HepG2 (cell line): ENCODE results near the gene CCDC178. TPM values are rescaled to one million over a fixed set of nuclear protein-coding genes. Genes with fewer than 3 reads are reported as not detected.

Experiments used
- GATAD1 ChIP-seq: IDR thresholded peaks from 2 replicates; pipeline ENCODE4 v1.6.1; 2016; ENCODE audit warnings: missing genetic modification reagents, missing compliant biosample characterization
- LBX2 ChIP-seq: sonication (generic); formaldehyde crosslinking; IDR thresholded peaks from 2 replicates; pipeline ENCODE4 v1.5.0; 2020; ENCODE audit warnings: missing genetic modification reagents, mild to moderate bottlenecking, borderline replicate concordance
- MED1 ChIP-seq: sonication (generic); formaldehyde crosslinking; IDR thresholded peaks from 2 replicates; pipeline ENCODE4 v1.4.0; 2020; ENCODE audit warnings: missing genetic modification reagents
- MIXL1 ChIP-seq: IDR thresholded peaks from 2 replicates; pipeline ENCODE4 v1.6.1; 2016
- UBTF ChIP-seq: sonication (generic); formaldehyde crosslinking; IDR thresholded peaks from 2 replicates; pipeline ENCODE4 v1.4.0; 2020; ENCODE audit warnings: mild to moderate bottlenecking, missing genetic modification reagents
- ZNF180 ChIP-seq: sonication (generic); formaldehyde crosslinking; IDR thresholded peaks from 2 replicates; pipeline ENCODE4 v1.4.0; 2020; ENCODE audit warnings: low read depth, missing genetic modification reagents, borderline replicate concordance
- ZNF563 ChIP-seq: sonication (generic); formaldehyde crosslinking; IDR thresholded peaks from 2 replicates; pipeline ENCODE4 v1.8.0; 2022; ENCODE audit warnings: mild to moderate bottlenecking, moderate library complexity, missing genetic modification reagents
- ZSCAN20 ChIP-seq: sonication (generic); formaldehyde crosslinking; IDR thresholded peaks from 2 replicates; pipeline ENCODE4 v1.4.0; 2020; ENCODE audit warnings: missing genetic modification reagents, mild to moderate bottlenecking, borderline replicate concordance
- polyA plus RNA-seq, 8 experiments: library from polyadenylated mRNA; depleted of rRNA in 3 of 8; stranded (reverse) in 7 of 8; unstranded in 1 of 8; fragments of >200 nt; fragmentation: Illumina TruSeq in 4 of 8; extraction: Trizol in 4 of 8; gene quantifications; 2 replicates each; pipeline versions ENCODE4 v1.2.1 to v1.2.3, GENCODE V29; 2011 to 2016; ENCODE audit warnings: low read depth in 4 of 8, missing spikeins in 1 of 8, mixed read lengths in 1 of 8; ENCODE audit not compliant: insufficient read depth in 1 of 8
- total RNA-seq, 5 experiments: library from RNA; depleted of rRNA; stranded (reverse); fragments of >200 nt; fragmentation: Illumina TruSeq; extraction: Trizol; gene quantifications; 2 replicates each; pipeline ENCODE4 v1.2.3, GENCODE V29; 2016; ENCODE audit warnings: low read depth in 1 of 5
- TF ChIP-seq, protein P1 (sequence below): sonication (generic); formaldehyde crosslinking; IDR thresholded peaks from 2 replicates; pipeline ENCODE4 v1.8.1; 2023; ENCODE audit warnings: missing genetic modification reagents, mild to moderate bottlenecking, borderline replicate concordance
- TF ChIP-seq, protein P2 (sequence below): IDR thresholded peaks from 2 replicates; pipeline ENCODE4 v1.6.1; 2016; ENCODE audit warnings: low read depth, borderline replicate concordance
- TF ChIP-seq, protein P3 (sequence below): sonication (generic); formaldehyde crosslinking; IDR thresholded peaks from 2 replicates; pipeline ENCODE4 v1.5.0; 2020; ENCODE audit warnings: mild to moderate bottlenecking, missing genetic modification reagents, moderate library complexity

The CCDC178 gene
- total and polyA plus RNA-seq, 2 of the 13 experiments (the other 11 are each of a cell fraction or from before 2014, with no cell fraction given) = not detected

DNA sequence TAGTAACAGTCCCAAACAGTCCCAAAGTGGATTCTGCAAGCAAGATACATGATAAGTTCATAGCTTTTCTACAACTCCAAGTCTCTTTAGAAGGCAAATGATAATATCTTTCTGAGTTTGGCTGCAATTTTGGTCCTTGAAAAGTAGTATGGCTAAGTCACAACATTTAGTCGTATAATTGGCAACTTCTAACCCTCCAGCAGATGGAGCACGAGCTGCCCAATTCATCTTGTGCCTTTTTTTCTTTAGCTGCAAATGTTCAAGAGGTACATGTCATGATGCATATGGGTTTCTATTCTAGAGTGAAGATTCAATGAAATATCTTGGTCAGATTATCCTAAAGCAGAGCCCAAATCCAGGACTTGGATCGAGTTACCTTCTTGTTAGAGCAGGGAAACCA is 540.7 kb downstream of the CCDC178 start (continued):
- TF ChIP-seq UBTF (CRISPR knock-in tag) = no peak
- TF ChIP-seq GATAD1 (CRISPR knock-in tag) = no peak
- TF ChIP-seq LBX2 = no peak
- TF ChIP-seq MIXL1 (CRISPR knock-in tag) = 0 out of 2 replicates have a peak, but pooled peaks have one; percentile 33
- TF ChIP-seq, protein P1, sequence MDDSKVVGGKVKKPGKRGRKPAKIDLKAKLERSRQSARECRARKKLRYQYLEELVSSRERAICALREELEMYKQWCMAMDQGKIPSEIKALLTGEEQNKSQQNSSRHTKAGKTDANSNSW (CRISPR knock-in tag) = no peak
- TF ChIP-seq, protein P2, sequence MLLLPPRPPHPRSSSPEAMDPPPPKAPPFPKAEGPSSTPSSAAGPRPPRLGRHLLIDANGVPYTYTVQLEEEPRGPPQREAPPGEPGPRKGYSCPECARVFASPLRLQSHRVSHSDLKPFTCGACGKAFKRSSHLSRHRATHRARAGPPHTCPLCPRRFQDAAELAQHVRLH (CRISPR knock-in tag) = no peak
- TF ChIP-seq, protein P3, sequence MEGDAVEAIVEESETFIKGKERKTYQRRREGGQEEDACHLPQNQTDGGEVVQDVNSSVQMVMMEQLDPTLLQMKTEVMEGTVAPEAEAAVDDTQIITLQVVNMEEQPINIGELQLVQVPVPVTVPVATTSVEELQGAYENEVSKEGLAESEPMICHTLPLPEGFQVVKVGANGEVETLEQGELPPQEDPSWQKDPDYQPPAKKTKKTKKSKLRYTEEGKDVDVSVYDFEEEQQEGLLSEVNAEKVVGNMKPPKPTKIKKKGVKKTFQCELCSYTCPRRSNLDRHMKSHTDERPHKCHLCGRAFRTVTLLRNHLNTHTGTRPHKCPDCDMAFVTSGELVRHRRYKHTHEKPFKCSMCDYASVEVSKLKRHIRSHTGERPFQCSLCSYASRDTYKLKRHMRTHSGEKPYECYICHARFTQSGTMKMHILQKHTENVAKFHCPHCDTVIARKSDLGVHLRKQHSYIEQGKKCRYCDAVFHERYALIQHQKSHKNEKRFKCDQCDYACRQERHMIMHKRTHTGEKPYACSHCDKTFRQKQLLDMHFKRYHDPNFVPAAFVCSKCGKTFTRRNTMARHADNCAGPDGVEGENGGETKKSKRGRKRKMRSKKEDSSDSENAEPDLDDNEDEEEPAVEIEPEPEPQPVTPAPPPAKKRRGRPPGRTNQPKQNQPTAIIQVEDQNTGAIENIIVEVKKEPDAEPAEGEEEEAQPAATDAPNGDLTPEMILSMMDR (CRISPR knock-in tag) = peak; percentile 44
- no peak for TF ChIP-seq MED1
- TF ChIP-seq ZSCAN20 = no peak
- no peak for TF ChIP-seq ZNF563 (CRISPR knock-in tag)
- TF ChIP-seq ZNF180 = no peak
